Thymus (tissue), 11 donors: ENCODE data around the gene INHBC. TPM values are rescaled to one million over a fixed set of nuclear protein-coding genes. Genes with fewer than 3 reads are reported as not detected.
A peak's percentile ranks its signal among the peaks of the same experiment; 100 is the strongest.
"Not testable (repeated sequence)": the region's sequence is repeated elsewhere in the genome, so short reads cannot be mapped to it uniquely, and the experiment has no call there.

ENCODE experiments used
- DNase-seq, 9 donors: peaks; one replicate each; pipeline ENCODE4 v3.0.0-alpha.2; 2013; ENCODE audit warnings: low spot score in 9 of 9, low read depth in 6 of 9, missing footprints in 1 of 9
- H3K27ac ChIP-seq, 2 donors: one replicate each; pipeline ENCODE4 v1.5.1; 2013; ENCODE audit warnings: control low read depth in 1 of 2, low read depth in 1 of 2, low read length in 1 of 2, mild to moderate bottlenecking in 1 of 2, moderate library complexity in 1 of 2
- H3K27me3 ChIP-seq, 2 donors: one replicate each; pipeline ENCODE4 v1.5.1; 2013; ENCODE audit warnings: low read length in 1 of 2; ENCODE audit not compliant: control insufficient read depth in 2 of 2, insufficient read depth in 1 of 2
- H3K36me3 ChIP-seq, 2 donors: one replicate each; pipeline ENCODE4 v1.5.1; 2013; ENCODE audit warnings: low read length in 1 of 2, mild to moderate bottlenecking in 1 of 2, moderate library complexity in 1 of 2; ENCODE audit not compliant: control insufficient read depth in 2 of 2, insufficient read depth in 2 of 2
- H3K4me1 ChIP-seq, 2 donors: one replicate each; pipeline ENCODE4 v1.5.1; 2013; ENCODE audit warnings: low read length in 2 of 2; ENCODE audit not compliant: control insufficient read depth in 2 of 2, insufficient read depth in 2 of 2
- H3K4me3 ChIP-seq, 2 donors: one replicate each; pipeline ENCODE4 v1.5.1; 2013; ENCODE audit warnings: low read length in 2 of 2, control low read depth in 1 of 2, mild to moderate bottlenecking in 1 of 2
- H3K9me3 ChIP-seq, 2 donors: one replicate each; pipeline ENCODE4 v1.5.1; 2013; ENCODE audit warnings: low read length in 1 of 2, mild to moderate bottlenecking in 1 of 2; ENCODE audit not compliant: control insufficient read depth in 2 of 2, insufficient read depth in 1 of 2
- WGBS: extraction: QIAGEN DNeasy Blood & Tissue Kit; methylation state at CpG from one replicate; pipeline ENCODE4 v1.1.7; 2013; 5-methylcytosine and 5-hydroxymethylcytosine counted together
- polyA plus RNA-seq: library from polyadenylated mRNA; stranded (reverse); fragments of 200-250 nt; gene quantifications from one replicate; pipeline ENCODE4 v1.2.3, GENCODE V29; 2013
- total RNA-seq: library from RNA; stranded (reverse); fragments of 120-200 nt; gene quantifications from one replicate; pipeline ENCODE4 v1.2.4, GENCODE V29; 2013
- donor health status: healthy.

Gene INHBC
- total and polyA plus RNA-seq, 2 donors: 0.05 TPM; not detected in 1

GRCh38 chr12:57420482-57420881, 14.1 kb upstream of the INHBC start:
- no peaks in the 10 kb centered on the region for H3K27me3 ChIP-seq
- DNase-seq: no peak
- WGBS: 99% methylated on average over 5 of the region's 5 CpGs
- H3K27ac ChIP-seq: no peak overlapping the region
- no peak overlapping the region for H3K4me3 ChIP-seq
- H3K36me3 ChIP-seq: peaks cover 16 to 28% of the 10 kb centered on the region in 2 donors
- no peaks in the 10 kb centered on the region for H3K4me1 ChIP-seq
- H3K9me3 ChIP-seq: no peaks in the 10 kb centered on the region

- WGBS: 98% methylated on average over 10 of the region's 10 CpGs
- H3K4me3 ChIP-seq, H3K27me3 ChIP-seq, H3K9me3 ChIP-seq, H3K27ac ChIP-seq, DNase-seq: not testable (repeated sequence)
- Histone ChIP-seq H3K4me1 (peaks cover 5 to 14% of the 10 kb centered on the region in 2 donors), H3K36me3 (peaks cover 11 to 16% of the 10 kb centered on the region in 2 donors)
These were observed 7.6 kb upstream of the INHBC start for GRCh38 chr12:57426948-57427347.

GRCh38 chr12:57428965-57429364, 5.6 kb upstream of the INHBC start:
- Histone ChIP-seq H3K9me3 (no peaks in the 10 kb centered on the region), H3K27ac (no peak overlapping the region), H3K4me3 (no peak overlapping the region), H3K27me3 (no peaks in the 10 kb centered on the region), H3K4me1 (peaks cover 5 to 14% of the 10 kb centered on the region in 2 donors), H3K36me3 (peaks cover 6 to 8% of the 10 kb centered on the region in 2 donors)
- no peak for DNase-seq
- 93% methylated on average over 6 of the region's 6 CpGs for WGBS

GRCh38 chr12:57429473-57430111, 5.0 kb upstream of the INHBC start:
- 57% methylated on average over 9 of the region's 9 CpGs for WGBS

GRCh38 chr12:57430112-57430930, 4.3 kb upstream of the INHBC start:
- H3K36me3 ChIP-seq: peaks cover 5% of the 10 kb centered on the region in 2 donors
- WGBS: under 1% methylated on average over 74 of the region's 74 CpGs
- peak in 6 of 9 donors; percentile 33 to 60 (median 35) for DNase-seq

More at GRCh38 chr12:57429473-57430111, 5.0 kb upstream of the INHBC start:
- peak overlapping the region; percentile 59 to 96 for H3K4me3 ChIP-seq
- DNase-seq: peak in 1 of 9 donors; percentile 19
- peaks cover 5 to 14% of the 10 kb centered on the region in 2 donors for H3K4me1 ChIP-seq
- H3K27me3 ChIP-seq: no peaks in the 10 kb centered on the region
- H3K36me3 ChIP-seq: peaks cover 6% of the 10 kb centered on the region in 2 donors
- H3K27ac ChIP-seq: peak overlapping the region; percentile 83 to 92
- no peaks in the 10 kb centered on the region for H3K9me3 ChIP-seq

GRCh38 chr12:57430931-57431566, 3.5 kb upstream of the INHBC start, which contains the start of gene R3HDM2:
Gene R3HDM2 (minus strand): TSS chr12:57431043. CDS start chr12:57310428, 120,615 bp downstream.
- 2% methylated on average over 41 of the region's 41 CpGs for WGBS

More at GRCh38 chr12:57430112-57430930, 4.3 kb upstream of the INHBC start:
- Histone ChIP-seq H3K4me3 (peak overlapping the region; percentile 59 to 96), H3K27me3 (no peaks in the 10 kb centered on the region), H3K4me1 (peaks cover 5 to 21% of the 10 kb centered on the region in 2 donors), H3K9me3 (no peaks in the 10 kb centered on the region), H3K27ac (peak overlapping the region; percentile 83 to 92)

GRCh38 chr12:57431654-57432188, 2.9 kb upstream of the INHBC start:
- H3K4me1 ChIP-seq: peaks cover 5 to 25% of the 10 kb centered on the region in 2 donors
- no peaks in the 10 kb centered on the region for H3K27me3 ChIP-seq
- no peaks in the 10 kb centered on the region for H3K9me3 ChIP-seq
- peak overlapping the region in 1 of 2 donors; percentile 73 for H3K27ac ChIP-seq
- H3K36me3 ChIP-seq: peaks cover 0 to 3% of the 10 kb centered on the region in 2 donors
- DNase-seq: no peak
- 97% methylated on average over 11 of the region's 11 CpGs for WGBS
- peak overlapping the region; percentile 51 to 96 for H3K4me3 ChIP-seq

More at GRCh38 chr12:57430931-57431566, 3.5 kb upstream of the INHBC start, which contains the start of gene R3HDM2:
- H3K4me3 ChIP-seq: peak within 1 kb of the TSS; percentile 59 to 96
- H3K4me1 ChIP-seq: peaks cover 5 to 25% of the 10 kb centered on the region in 2 donors
- peaks cover 0 to 3% of the 10 kb centered on the region in 2 donors for H3K36me3 ChIP-seq
- H3K27ac ChIP-seq: peak within 1 kb of the TSS; percentile 83 to 92
- no peaks in the 10 kb centered on the region for H3K9me3 ChIP-seq
- H3K27me3 ChIP-seq: no peaks in the 10 kb centered on the region
- DNase-seq: peak; percentile 83 to 94 (median 87)

- no peaks in the 10 kb centered on the region for H3K27me3 ChIP-seq
- no peaks in the 10 kb centered on the region for H3K9me3 ChIP-seq
- no peak overlapping the region for H3K4me3 ChIP-seq
- H3K27ac ChIP-seq: no peak overlapping the region
- no peaks in the 10 kb centered on the region for H3K36me3 ChIP-seq
- peaks cover 5 to 22% of the 10 kb centered on the region in 2 donors for H3K4me1 ChIP-seq
- no peak for DNase-seq
- WGBS: 84% methylated on average over 3 of the region's 3 CpGs
These were observed 1.2 kb upstream of the INHBC start for GRCh38 chr12:57433370-57433769.
